ENCODE results near the gene LPA. TPM values are rescaled to one million over a fixed set of nuclear protein-coding genes. Genes with fewer than 3 reads are reported as not detected.

The LPA gene
- total RNA-seq, 1 experiment from 2014 or later, result 0.13 TPM

DNA sequence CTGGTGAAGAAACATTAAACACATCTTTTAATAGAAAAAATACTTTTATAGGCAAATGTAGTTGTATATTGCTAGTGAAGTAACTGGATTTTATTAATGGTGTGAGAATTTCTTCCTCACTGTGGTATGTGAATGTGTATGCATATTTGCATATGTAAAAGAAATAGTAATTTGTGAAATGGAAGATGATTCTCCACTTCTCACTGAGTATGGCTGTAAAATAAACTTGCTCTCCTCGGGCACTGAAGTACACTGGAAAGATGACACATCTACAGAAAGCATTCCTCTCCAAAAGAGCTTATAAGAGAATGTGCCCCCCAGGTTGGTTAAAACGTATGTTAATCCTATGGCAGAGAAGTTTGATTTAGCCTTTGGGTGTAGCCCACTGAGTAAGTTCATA is 155.5 kb downstream of the LPA start:
- H3K23ac ChIP-seq (ENCODE audit: insufficient read length, low read depth, low read length), result no peak overlapping the region
- H3K9me3 ChIP-seq (ENCODE audit: control insufficient read depth, low read depth, low read length), result no peaks in the 10 kb centered on the region
- H4K20me1 ChIP-seq (ENCODE audit: control insufficient read depth, insufficient read depth, insufficient read length), result no peaks in the 10 kb centered on the region
- DNase-seq, result no peak
- H3K4me2 ChIP-seq (ENCODE audit: insufficient read depth, insufficient read length, low read length), result no peak overlapping the region
- TF ChIP-seq, protein P1, sequence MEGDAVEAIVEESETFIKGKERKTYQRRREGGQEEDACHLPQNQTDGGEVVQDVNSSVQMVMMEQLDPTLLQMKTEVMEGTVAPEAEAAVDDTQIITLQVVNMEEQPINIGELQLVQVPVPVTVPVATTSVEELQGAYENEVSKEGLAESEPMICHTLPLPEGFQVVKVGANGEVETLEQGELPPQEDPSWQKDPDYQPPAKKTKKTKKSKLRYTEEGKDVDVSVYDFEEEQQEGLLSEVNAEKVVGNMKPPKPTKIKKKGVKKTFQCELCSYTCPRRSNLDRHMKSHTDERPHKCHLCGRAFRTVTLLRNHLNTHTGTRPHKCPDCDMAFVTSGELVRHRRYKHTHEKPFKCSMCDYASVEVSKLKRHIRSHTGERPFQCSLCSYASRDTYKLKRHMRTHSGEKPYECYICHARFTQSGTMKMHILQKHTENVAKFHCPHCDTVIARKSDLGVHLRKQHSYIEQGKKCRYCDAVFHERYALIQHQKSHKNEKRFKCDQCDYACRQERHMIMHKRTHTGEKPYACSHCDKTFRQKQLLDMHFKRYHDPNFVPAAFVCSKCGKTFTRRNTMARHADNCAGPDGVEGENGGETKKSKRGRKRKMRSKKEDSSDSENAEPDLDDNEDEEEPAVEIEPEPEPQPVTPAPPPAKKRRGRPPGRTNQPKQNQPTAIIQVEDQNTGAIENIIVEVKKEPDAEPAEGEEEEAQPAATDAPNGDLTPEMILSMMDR (conservative IDR thresholded peaks at IDR 0.05), result no peak
- Mint-ChIP-seq H3K36me3 (ENCODE audit: insufficient read depth in 1 of 3, low read depth in 3 of 3) (peaks cover 8 to 11% (median 9%) of the 10 kb centered on the region in 3 experiments; a peak in 6 of 7 replicates), H3K4me1 (peaks cover 3 to 19% of the 10 kb centered on the region in 2 experiments; a peak in 3 of 4 replicates), H3K27ac (no peak overlapping the region), H3K9me3 (peaks cover 10 to 17% of the 10 kb centered on the region in 2 experiments; a peak in 4 of 5 replicates), H3K4me3 (no peak overlapping the region), H3K27me3 (ENCODE audit: low read depth) (no peaks in the 10 kb centered on the region)
- no peak overlapping the region for H2AK5ac ChIP-seq (ENCODE audit: insufficient read length, low read length)
- H3K4ac ChIP-seq (ENCODE audit: low read depth, low read length), result no peak overlapping the region
- H2BK5ac ChIP-seq (ENCODE audit: insufficient read length, low read length), result no peak overlapping the region
- no peak overlapping the region for H3K56ac ChIP-seq (ENCODE audit: insufficient read length, low read depth, low read length)
- no peak overlapping the region for H4K91ac ChIP-seq (ENCODE audit: insufficient read length, low read depth, low read length)
- H2BK120ac ChIP-seq (ENCODE audit: low read depth, low read length, poor library complexity, severe bottlenecking), result no peak overlapping the region
- no peaks in the 10 kb centered on the region for H3K79me1 ChIP-seq (ENCODE audit: insufficient read depth, low read depth, low read length, poor library complexity, severe bottlenecking)
- no peak overlapping the region for H4K8ac ChIP-seq (replicated peaks; ENCODE audit: insufficient read length, low read depth, low read length)
- H2BK12ac ChIP-seq (ENCODE audit: insufficient read length, low read depth, low read length), result no peak overlapping the region
- no peak overlapping the region for H3K27ac ChIP-seq (ENCODE audit: insufficient read length, low read depth, low read length)
- H3K18ac ChIP-seq (ENCODE audit: insufficient read length, low read depth, low read length), result no peak overlapping the region
- no peak overlapping the region for H4K5ac ChIP-seq (ENCODE audit: insufficient read length, low read depth, low read length)
- WGBS (ENCODE audit: extremely low coverage, insufficient read length, low lambda C conversion rate), result no CpG with 5 or more reads among the region's 2 CpGs
- no peaks in the 10 kb centered on the region for H3K79me2 ChIP-seq (ENCODE audit: insufficient read depth, low read length)
- no peak overlapping the region for H3K14ac ChIP-seq (ENCODE audit: insufficient read depth, low read length)
- no peaks in the 10 kb centered on the region; the same call in 1 of the 2 replicates for H3K4me1 ChIP-seq (ENCODE audit: insufficient read depth, low read length)
- H3K9ac ChIP-seq (ENCODE audit: extremely low read depth, insufficient read length, low read length), result no peak overlapping the region
- no peak overlapping the region for H2AFZ ChIP-seq (ENCODE audit: low read length)
- no peak overlapping the region for H2BK20ac ChIP-seq (ENCODE audit: low read depth, low read length, poor library complexity, severe bottlenecking)
- no peak overlapping the region for H3T11ph ChIP-seq (ENCODE audit: low read length)
- no peak overlapping the region for H2BK15ac ChIP-seq (ENCODE audit: low read depth, low read length)
- no peaks in the 10 kb centered on the region for H3K23me2 ChIP-seq (ENCODE audit: insufficient read length, low read depth, low read length, poor library complexity, severe bottlenecking)
- H3K27me3 ChIP-seq (ENCODE audit: insufficient read depth, low read length), result no peaks in the 10 kb centered on the region

Measured in H9 (cell line).